Measurements from ENCODE around the gene PLD1.

PLD1 gene

GRCh38 chr3:171772427-171773056, 37.7 kb downstream of the PLD1 start:
- peak in 1 of 2 donors; percentile 6 for DNase-seq (ENCODE audit: low read depth in 1 of 2, low spot score in 1 of 2)

GRCh38 chr3:171770689-171771620, 39.3 kb downstream of the PLD1 start:
- no peak for DNase-seq (ENCODE audit: low read depth in 1 of 2, low spot score in 1 of 2)

- no peak for DNase-seq (ENCODE audit: low read depth in 1 of 2, low spot score in 1 of 2)
These were observed 40.8 kb downstream of the PLD1 start for GRCh38 chr3:171769461-171769860.

- no peak for DNase-seq (ENCODE audit: low read depth in 1 of 2, low spot score in 1 of 2)
These were observed 41.3 kb downstream of the PLD1 start for GRCh38 chr3:171768986-171769385.

GRCh38 chr3:171768281-171768900, 41.9 kb downstream of the PLD1 start:
- DNase-seq (ENCODE audit: low read depth in 1 of 2, low spot score in 1 of 2) = no peak

- no peak for DNase-seq (ENCODE audit: low read depth in 1 of 2, low spot score in 1 of 2)
These were observed 44.8 kb downstream of the PLD1 start for GRCh38 chr3:171765511-171765887.

GRCh38 chr3:171763392-171763791, 46.9 kb downstream of the PLD1 start:
- no peak for DNase-seq (ENCODE audit: low read depth in 1 of 2, low spot score in 1 of 2)

GRCh38 chr3:171760477-171760876, 49.8 kb downstream of the PLD1 start:
- DNase-seq (ENCODE audit: low read depth in 1 of 2, low spot score in 1 of 2) = no peak

- no peak for DNase-seq (ENCODE audit: low read depth in 1 of 2, low spot score in 1 of 2)
These were observed 52.2 kb downstream of the PLD1 start for GRCh38 chr3:171758109-171758508.

- no peak for DNase-seq (ENCODE audit: low read depth in 1 of 2, low spot score in 1 of 2)
These were observed 52.8 kb downstream of the PLD1 start for GRCh38 chr3:171757361-171758034.

GRCh38 chr3:171755656-171756055, 54.6 kb downstream of the PLD1 start:
- DNase-seq (ENCODE audit: low read depth in 1 of 2, low spot score in 1 of 2) = no peak

- DNase-seq (ENCODE audit: low read depth in 1 of 2, low spot score in 1 of 2) = no peak
These were observed 55.2 kb downstream of the PLD1 start for GRCh38 chr3:171755015-171755589.

GRCh38 chr3:171753665-171754408, 56.4 kb downstream of the PLD1 start:
- no peak for DNase-seq (ENCODE audit: low read depth in 1 of 2, low spot score in 1 of 2)

GRCh38 chr3:171753025-171753472, 57.2 kb downstream of the PLD1 start:
- no peak for DNase-seq (ENCODE audit: low read depth in 1 of 2, low spot score in 1 of 2)

- DNase-seq (ENCODE audit: low read depth in 1 of 2, low spot score in 1 of 2) = no peak
These were observed 58.0 kb downstream of the PLD1 start for GRCh38 chr3:171752329-171752728.

GRCh38 chr3:171749124-171749523, 61.2 kb downstream of the PLD1 start:
- DNase-seq (ENCODE audit: low read depth in 1 of 2, low spot score in 1 of 2) = no peak

GRCh38 chr3:171748064-171748924, 62.0 kb downstream of the PLD1 start:
- DNase-seq (ENCODE audit: low read depth in 1 of 2, low spot score in 1 of 2) = no peak

GRCh38 chr3:171747223-171747920, 62.9 kb downstream of the PLD1 start:
- no peak for DNase-seq (ENCODE audit: low read depth in 1 of 2, low spot score in 1 of 2)

All from stimulated activated CD4-positive, alpha-beta T cell treated with anti-CD3 and anti-CD28 coated beads, Interleukin-15, amount 100 ng/mL, for 1 hour (primary cell).